Measurements from ENCODE around the gene C1orf53. TPM values are rescaled to one million over a fixed set of nuclear protein-coding genes. Genes with fewer than 3 reads are reported as not detected.
A peak's percentile ranks its signal among the peaks of the same experiment; 100 is the strongest.
"Not testable (repeated sequence)": the region's sequence is repeated elsewhere in the genome, so short reads cannot be mapped to it uniquely, and the experiment has no call there.

Gene C1orf53
- not detected for total RNA-seq
- total RNA-seq (2013) = 0.34 TPM

GRCh38 chr1:197902454-197903195 is at the start of gene C1orf53:
Gene C1orf53 (plus strand): TSS chr1:197902630. CDS start chr1:197902650, 20 bp downstream.
- no peaks in the 10 kb centered on the region for H3K9me3 Mint-ChIP-seq
- H3K27ac Mint-ChIP-seq = peak within 1 kb of the TSS; percentile 45 to 74
- peaks cover 33 to 56% of the 10 kb centered on the region in 2 donors for H3K27me3 Mint-ChIP-seq (ENCODE audit: low read depth in 2 of 2)
- H3K4me3 Mint-ChIP-seq = peak within 1 kb of the TSS; percentile 85
- ATAC-seq (peak; percentile 92 to 94 (median 93)), DNase-seq (peak; percentile 76 to 86)
- Histone ChIP-seq H3K4me3 (ENCODE audit: low read length) (peak within 1 kb of the TSS; percentile 76), H3K9me3 (ENCODE audit: control insufficient read depth, insufficient read depth, low read length) (no peaks in the 10 kb centered on the region), H3K27me3 (ENCODE audit: control insufficient read depth, insufficient read depth, low read length) (peaks cover 23% of the 10 kb centered on the region), H3K36me3 (ENCODE audit: control insufficient read depth, insufficient read depth, low read length) (no peaks in the 10 kb centered on the region), H3K4me1 (ENCODE audit: control insufficient read depth, insufficient read depth, low read length) (peaks cover 6% of the 10 kb centered on the region), H3K27ac (ENCODE audit: low read length) (peak within 1 kb of the TSS; percentile 73)
- H3K36me3 Mint-ChIP-seq = no peaks in the 10 kb centered on the region
- no peak for TF ChIP-seq CTCF (IDR thresholded peaks at IDR 0.05)
- peaks cover 14 to 16% of the 10 kb centered on the region in 2 donors for H3K4me1 Mint-ChIP-seq
- intact Hi-C loops (cut with micrococcal nuclease) = loop anchor here (2.0 kb wide), 1 partner anchor 126 kb away; no protein-coding TSS in a partner anchor
- WGBS (ENCODE audit: insufficient coverage) = under 1% methylated on average over 90 of the region's 90 CpGs

- H3K27ac ChIP-seq (ENCODE audit: low read length); H3K27ac Mint-ChIP-seq; H3K36me3 ChIP-seq (ENCODE audit: control insufficient read depth, insufficient read depth, low read length); H3K4me1 Mint-ChIP-seq; H3K4me1 ChIP-seq (ENCODE audit: control insufficient read depth, insufficient read depth, low read length); H3K36me3 Mint-ChIP-seq; intact Hi-C loops (cut with micrococcal nuclease); ATAC-seq; H3K4me3 ChIP-seq (ENCODE audit: low read length); DNase-seq; H3K27me3 ChIP-seq (ENCODE audit: control insufficient read depth, insufficient read depth, low read length); H3K4me3 Mint-ChIP-seq; H3K9me3 Mint-ChIP-seq; H3K9me3 ChIP-seq (ENCODE audit: control insufficient read depth, insufficient read depth, low read length): not testable (repeated sequence)
- H3K27me3 Mint-ChIP-seq (ENCODE audit: low read depth in 2 of 2) = peaks cover 6 to 13% of the 10 kb centered on the region in 2 donors
- no CpG with 5 or more reads among the region's 2 CpGs for WGBS (ENCODE audit: insufficient coverage)
Observed at GRCh38 chr1:197855751-197856150, 46.7 kb upstream of the C1orf53 start.

GRCh38 chr1:197857477-197857876 is 45.0 kb upstream of the C1orf53 start:
- Histone ChIP-seq H3K27me3 (ENCODE audit: control insufficient read depth, insufficient read depth, low read length) (no peaks in the 10 kb centered on the region), H3K4me3 (ENCODE audit: low read length) (no peak overlapping the region), H3K36me3 (ENCODE audit: control insufficient read depth, insufficient read depth, low read length) (no peaks in the 10 kb centered on the region), H3K9me3 (ENCODE audit: control insufficient read depth, insufficient read depth, low read length) (no peaks in the 10 kb centered on the region), H3K27ac (ENCODE audit: low read length) (no peak overlapping the region), H3K4me1 (ENCODE audit: control insufficient read depth, insufficient read depth, low read length) (no peaks in the 10 kb centered on the region)
- no peak overlapping the region for H3K27ac Mint-ChIP-seq
- H3K4me1 Mint-ChIP-seq = no peaks in the 10 kb centered on the region
- intact Hi-C loops (cut with micrococcal nuclease) = no loop called here
- H3K36me3 Mint-ChIP-seq = no peaks in the 10 kb centered on the region
- no peak overlapping the region for H3K4me3 Mint-ChIP-seq
- no peak for TF ChIP-seq CTCF (IDR thresholded peaks at IDR 0.05)
- DNase-seq (no peak), ATAC-seq (no peak)
- peaks cover 0 to 3% of the 10 kb centered on the region in 2 donors for H3K27me3 Mint-ChIP-seq (ENCODE audit: low read depth in 2 of 2)
- H3K9me3 Mint-ChIP-seq = no peaks in the 10 kb centered on the region
- WGBS (ENCODE audit: insufficient coverage) = 86% methylated on average over 2 of the region's 2 CpGs

- ATAC-seq = no peak
- Mint-ChIP-seq H3K27ac (no peak overlapping the region), H3K9me3 (no peaks in the 10 kb centered on the region), H3K36me3 (no peaks in the 10 kb centered on the region), H3K27me3 (ENCODE audit: low read depth in 2 of 2) (no peaks in the 10 kb centered on the region), H3K4me3 (no peak overlapping the region), H3K4me1 (no peaks in the 10 kb centered on the region)
- H3K4me1 ChIP-seq (ENCODE audit: control insufficient read depth, insufficient read depth, low read length) = no peaks in the 10 kb centered on the region
- no peak overlapping the region for H3K27ac ChIP-seq (ENCODE audit: low read length)
- no peak for TF ChIP-seq CTCF (IDR thresholded peaks at IDR 0.05)
- intact Hi-C loops (cut with micrococcal nuclease) = no loop called here
- no peak for DNase-seq
- no CpG with 5 or more reads among the region's 1 CpG for WGBS (ENCODE audit: insufficient coverage)
- no peaks in the 10 kb centered on the region for H3K9me3 ChIP-seq (ENCODE audit: control insufficient read depth, insufficient read depth, low read length)
- H3K4me3 ChIP-seq (ENCODE audit: low read length) = no peak overlapping the region
- no peaks in the 10 kb centered on the region for H3K27me3 ChIP-seq (ENCODE audit: control insufficient read depth, insufficient read depth, low read length)
- no peaks in the 10 kb centered on the region for H3K36me3 ChIP-seq (ENCODE audit: control insufficient read depth, insufficient read depth, low read length)
Observed at GRCh38 chr1:197859024-197859423, 43.4 kb upstream of the C1orf53 start.

Data from natural killer cell (primary cell).